Subcutaneous adipose tissue (tissue), 4 donors: ENCODE results near the gene CLCN3. TPM values are rescaled to one million over a fixed set of nuclear protein-coding genes. Genes with fewer than 3 reads are reported as not detected.

Experiments
- CTCF ChIP-seq: fragments of 450-650 bp; IDR thresholded peaks from one replicate; pipeline ENCODE4 v1.5.1; 2016; ENCODE audit warnings: low read depth, mild to moderate bottlenecking, control low read depth, antibody characterized with exemption, moderate library complexity
- total RNA-seq, 4 donors: library from RNA; depleted of rRNA; stranded (reverse); fragments of >200 nt; gene quantifications; one replicate each; pipeline ENCODE4 v1.1.0, GENCODE V29; 2016

The CLCN3 gene
- total RNA-seq, 4 donors from 2014 or later, result 26.2 to 31.5 (median 28.4) TPM

GRCh38 chr4:169664615-169665014, 44.2 kb downstream of the CLCN3 start:
- TF ChIP-seq CTCF, result no peak

- no peak for TF ChIP-seq CTCF
Measured at GRCh38 chr4:169665046-169665737, 44.8 kb downstream of the CLCN3 start.

- TF ChIP-seq CTCF, result no peak
Measured at GRCh38 chr4:169668069-169668721, 47.8 kb downstream of the CLCN3 start.

GRCh38 chr4:169675825-169676224, 55.4 kb downstream of the CLCN3 start:
- TF ChIP-seq CTCF, result no peak

- no peak for TF ChIP-seq CTCF
Measured at GRCh38 chr4:169677150-169677748, 56.9 kb downstream of the CLCN3 start.

- TF ChIP-seq CTCF, result no peak
Measured at GRCh38 chr4:169682372-169683047, 62.1 kb downstream of the CLCN3 start.

- no peak for TF ChIP-seq CTCF
Measured at GRCh38 chr4:169689681-169690080, 69.3 kb downstream of the CLCN3 start.
